Measurements from ENCODE around the gene EFCAB6.

GRCh38 chr22:43510281-43511070, 301.6 kb downstream of the EFCAB6 start:
- TF ChIP-seq CTCF (IDR thresholded peaks at IDR 0.05) (no peak), POLR2A (IDR thresholded peaks at IDR 0.05) (no peak)

Measured in heart left ventricle (tissue), 13 donors.